OCI-LY7 (cell line): ENCODE data around the gene MYH10. TPM values are rescaled to one million over a fixed set of nuclear protein-coding genes. Genes with fewer than 3 reads are reported as not detected.

Source experiments
- BruUV-seq: library from RNA; stranded (reverse); fragments of 400-500 nt; replicated peaks from 2 replicates; lab custom pipeline; 2021; lab: Mats Ljungman, UMichigan
- CTCF ChIA-PET: fragments of 300-600 bp; sonication (Branson Sonifier 250); formaldehyde crosslinking; loops from one replicate; lab custom pipeline; 2022; ENCODE audit warnings: antibody characterized with exemption; ENCODE audit not compliant: unreplicated experiment; lab: Charles Lee
- POLR2A ChIA-PET: fragments of 300-600 bp; sonication (Branson Sonifier 250); formaldehyde crosslinking; loops from one replicate; lab custom pipeline; 2022; ENCODE audit warnings: antibody characterized with exemption; lab: Charles Lee
- DNase-seq: peaks from one replicate; pipeline ENCODE4 v3.0.0-alpha.2; 2015; ENCODE audit warnings: low spot score
- H2AFZ ChIP-seq: fragments of 200-600 bp; sonication (generic), shearing (Covaris generic); 2 replicates; pipeline ENCODE4 v1.6.1; 2014; ENCODE audit warnings: mild to moderate bottlenecking, antibody characterized with exemption, low read length, moderate library complexity
- H3K27ac ChIP-seq: fragments of 200-600 bp; sonication (generic); 2 replicates; pipeline ENCODE4 v1.5.1; 2014; ENCODE audit warnings: mixed run types, low read depth, mild to moderate bottlenecking, moderate library complexity, low read length, inconsistent platforms; ENCODE audit not compliant: poor library complexity, severe bottlenecking
- H3K36me3 ChIP-seq: fragments of 200-600 bp; sonication (generic); 2 replicates; pipeline ENCODE4 v1.6.1; 2014; ENCODE audit warnings: mild to moderate bottlenecking, antibody characterized with exemption, low read length, moderate library complexity, mixed read lengths; ENCODE audit not compliant: insufficient read depth
- H3K4me1 ChIP-seq: fragments of 200-600 bp; sonication (generic); 2 replicates; pipeline ENCODE4 v1.5.1; 2014; ENCODE audit warnings: mild to moderate bottlenecking, low read length; ENCODE audit not compliant: insufficient read depth, poor library complexity, severe bottlenecking
- H3K4me2 ChIP-seq: fragments of 200-600 bp; sonication (generic); 2 replicates; pipeline ENCODE4 v1.6.1; 2014; ENCODE audit warnings: mild to moderate bottlenecking, low read length
- H3K4me3 ChIP-seq: fragments of 200-600 bp; sonication (generic); 2 replicates; pipeline ENCODE4 v1.5.1; 2014; ENCODE audit warnings: mild to moderate bottlenecking, low read depth, low read length; ENCODE audit not compliant: poor library complexity, severe bottlenecking
- H3K79me2 ChIP-seq: fragments of 200-600 bp; sonication (generic); 2 replicates; pipeline ENCODE4 v1.6.1; 2016; ENCODE audit warnings: low read depth, mild to moderate bottlenecking, low read length, moderate library complexity, mixed read lengths; ENCODE audit not compliant: insufficient read depth
- H3K9me2 ChIP-seq: fragments of 200-600 bp; sonication (generic); 2 replicates; pipeline ENCODE4 v1.6.1; 2016; ENCODE audit warnings: mild to moderate bottlenecking, low read length, mixed read lengths; ENCODE audit not compliant: insufficient read depth
- H3K9me3 ChIP-seq: fragments of 200-600 bp; sonication (generic); 2 replicates; pipeline ENCODE4 v1.6.1; 2014; ENCODE audit warnings: mild to moderate bottlenecking, mixed run types, low read length, mixed read lengths
- H4K20me1 ChIP-seq: fragments of 200-600 bp; sonication (generic); 2 replicates; pipeline ENCODE4 v1.6.1; 2014; ENCODE audit warnings: mild to moderate bottlenecking, antibody characterized with exemption, low read length, moderate library complexity, mixed read lengths; ENCODE audit not compliant: insufficient read depth
- EZH2phosphoT487 ChIP-seq: fragments of 200-600 bp; sonication (generic); IDR thresholded peaks from 2 replicates; pipeline ENCODE4 v1.6.1; 2018; ENCODE audit warnings: low read depth, borderline replicate concordance, mild to moderate bottlenecking, mixed run types, antibody characterized with exemption, low read length, moderate library complexity, mixed read lengths
- intact Hi-C: fragments of 100-400 bp; cut with micrococcal nuclease; formaldehyde crosslinking; loops from one replicate; pipeline ENCODE4 v1.10.0; 2022; ENCODE audit not compliant: unreplicated experiment
- total RNA-seq, 2 experiments: library from RNA; depleted of rRNA in 1 of 2; stranded (reverse); fragments of >200 nt in 1 of 2; shearing (Covaris generic) in 1 of 2; gene quantifications; 2 replicates each; pipeline ENCODE4 v1.2.3, GENCODE V29; 2014 to 2022
- TF ChIP-seq, protein P1 (sequence below): fragments of 200-600 bp; sonication (generic); conservative IDR thresholded peaks from 2 replicates; pipeline ENCODE4 v1.5.1; 2014; ENCODE audit warnings: mild to moderate bottlenecking, antibody characterized with exemption, low read length, moderate library complexity, mixed read lengths

MYH10 gene
- total RNA-seq, 2 experiments from 2014 or later, result 41.9 to 60.4 TPM

DNA sequence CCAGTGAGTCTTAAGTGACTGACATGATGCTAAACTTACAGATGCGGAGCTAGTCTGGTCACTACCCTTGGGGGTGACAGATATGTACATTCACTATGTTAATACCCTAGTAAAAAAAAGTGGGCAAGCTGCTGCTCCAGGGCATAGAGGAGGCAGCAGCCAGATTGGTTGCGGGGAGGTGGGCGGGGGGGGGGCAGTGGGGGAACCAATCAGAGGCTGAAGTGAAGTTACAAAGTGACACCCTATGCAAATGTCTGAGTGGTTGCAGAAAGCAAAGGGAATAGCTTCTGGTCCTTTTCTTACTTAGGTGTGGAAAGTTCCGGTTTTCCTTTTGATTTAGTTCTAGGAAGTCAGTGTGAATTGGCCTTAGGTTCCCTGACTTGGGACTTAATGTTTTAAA is 182.7 kb downstream of the MYH10 start:
- DNase-seq, result no peak
- no peak overlapping the region for H3K4me3 ChIP-seq
- peaks cover 83% of the 10 kb centered on the region for H3K36me3 ChIP-seq
- no peak overlapping the region for H2AFZ ChIP-seq
- H4K20me1 ChIP-seq, result no peaks in the 10 kb centered on the region
- H3K4me2 ChIP-seq, result no peak overlapping the region
- no TSS peak for BruUV-seq
- TF ChIP-seq, protein P1, sequence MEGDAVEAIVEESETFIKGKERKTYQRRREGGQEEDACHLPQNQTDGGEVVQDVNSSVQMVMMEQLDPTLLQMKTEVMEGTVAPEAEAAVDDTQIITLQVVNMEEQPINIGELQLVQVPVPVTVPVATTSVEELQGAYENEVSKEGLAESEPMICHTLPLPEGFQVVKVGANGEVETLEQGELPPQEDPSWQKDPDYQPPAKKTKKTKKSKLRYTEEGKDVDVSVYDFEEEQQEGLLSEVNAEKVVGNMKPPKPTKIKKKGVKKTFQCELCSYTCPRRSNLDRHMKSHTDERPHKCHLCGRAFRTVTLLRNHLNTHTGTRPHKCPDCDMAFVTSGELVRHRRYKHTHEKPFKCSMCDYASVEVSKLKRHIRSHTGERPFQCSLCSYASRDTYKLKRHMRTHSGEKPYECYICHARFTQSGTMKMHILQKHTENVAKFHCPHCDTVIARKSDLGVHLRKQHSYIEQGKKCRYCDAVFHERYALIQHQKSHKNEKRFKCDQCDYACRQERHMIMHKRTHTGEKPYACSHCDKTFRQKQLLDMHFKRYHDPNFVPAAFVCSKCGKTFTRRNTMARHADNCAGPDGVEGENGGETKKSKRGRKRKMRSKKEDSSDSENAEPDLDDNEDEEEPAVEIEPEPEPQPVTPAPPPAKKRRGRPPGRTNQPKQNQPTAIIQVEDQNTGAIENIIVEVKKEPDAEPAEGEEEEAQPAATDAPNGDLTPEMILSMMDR, result no peak
- no peak for TF ChIP-seq EZH2phosphoT487
- ChIA-PET POLR2A (no interaction called here), CTCF (no interaction called here)
- no peaks in the 10 kb centered on the region for H3K9me2 ChIP-seq
- no peak overlapping the region for H3K27ac ChIP-seq
- no peaks in the 10 kb centered on the region for H3K4me1 ChIP-seq
- intact Hi-C loops, result no loop called here
- peaks cover 7% of the 10 kb centered on the region; the same call in 1 of the 2 replicates for H3K79me2 ChIP-seq
- no peaks in the 10 kb centered on the region for H3K9me3 ChIP-seq

DNA sequence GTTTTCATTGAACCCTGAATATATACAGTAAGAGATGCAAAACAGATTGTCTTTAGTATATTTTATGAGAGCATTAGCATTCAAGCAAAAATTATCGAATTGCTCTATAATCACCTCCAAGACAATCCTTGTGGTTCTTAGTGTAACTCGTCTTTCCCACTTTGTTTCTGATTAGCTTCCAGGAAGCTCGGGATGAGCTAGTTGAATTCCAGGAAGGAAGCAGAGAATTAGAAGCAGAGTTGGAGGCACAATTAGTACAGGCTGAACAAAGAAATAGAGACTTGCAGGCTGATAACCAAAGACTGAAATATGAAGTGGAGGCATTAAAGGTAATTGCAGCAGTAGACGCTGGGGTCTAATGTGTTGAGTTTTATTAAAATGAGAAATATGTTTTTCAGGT is 185.0 kb downstream of the MYH10 start:
- H3K79me2 ChIP-seq, result peaks cover 27% of the 10 kb centered on the region; the same call in 1 of the 2 replicates
- POLR2A ChIA-PET, result interaction anchor here (1.2 kb wide), 1 partner anchor 8 kb away, joined by 3 read pairs; no protein-coding TSS in a partner anchor

DNA sequence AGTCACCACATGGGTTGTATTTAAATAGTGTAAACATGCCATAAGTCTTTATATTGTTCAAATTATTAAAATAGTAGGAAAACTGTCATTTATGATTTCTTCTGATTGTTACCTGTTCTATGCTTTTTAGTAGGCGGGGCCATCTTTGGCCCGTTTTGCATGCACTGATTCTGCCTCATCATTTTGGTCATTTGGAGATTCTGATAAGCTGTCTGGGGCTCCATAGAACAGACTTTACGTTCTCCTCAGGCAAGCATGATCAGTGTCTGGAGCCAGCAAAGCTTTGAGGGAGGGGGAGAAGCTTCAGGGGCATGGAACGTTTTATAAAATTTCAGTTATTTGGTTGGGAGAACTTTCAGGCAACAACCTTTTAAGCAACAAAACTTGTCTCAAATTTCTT is 186.0 kb downstream of the MYH10 start:
- H3K79me2 ChIP-seq, result peaks cover 37% of the 10 kb centered on the region; the same call in 1 of the 2 replicates
- CTCF ChIA-PET, result no interaction called here
- H4K20me1 ChIP-seq, result no peaks in the 10 kb centered on the region

More for the DNA sequence above, 185.0 kb downstream of the MYH10 start:
- TF ChIP-seq, protein P1, result no peak
- TF ChIP-seq EZH2phosphoT487, result no peak
- H3K36me3 ChIP-seq, result peaks cover 62% of the 10 kb centered on the region
- no peaks in the 10 kb centered on the region for H4K20me1 ChIP-seq
- no peaks in the 10 kb centered on the region for H3K9me2 ChIP-seq
- H2AFZ ChIP-seq, result no peak overlapping the region
- H3K4me2 ChIP-seq, result no peak overlapping the region
- no TSS peak for BruUV-seq
- H3K9me3 ChIP-seq, result no peaks in the 10 kb centered on the region
- intact Hi-C loops, result no loop called here
- CTCF ChIA-PET, result no interaction called here
- no peak for DNase-seq
- H3K27ac ChIP-seq, result no peak overlapping the region
- peaks cover 5% of the 10 kb centered on the region for H3K4me1 ChIP-seq
- no peak overlapping the region for H3K4me3 ChIP-seq

More for the DNA sequence above, 186.0 kb downstream of the MYH10 start:
- no TSS peak for BruUV-seq
- no peaks in the 10 kb centered on the region for H3K9me2 ChIP-seq
- intact Hi-C loops, result no loop called here
- H3K36me3 ChIP-seq, result peaks cover 59% of the 10 kb centered on the region
- H3K4me3 ChIP-seq, result no peak overlapping the region
- TF ChIP-seq, protein P1, result no peak
- no peak for TF ChIP-seq EZH2phosphoT487
- H3K4me2 ChIP-seq, result no peak overlapping the region
- H3K9me3 ChIP-seq, result no peaks in the 10 kb centered on the region
- H3K4me1 ChIP-seq, result peaks cover 5% of the 10 kb centered on the region
- H2AFZ ChIP-seq, result no peak overlapping the region
- no peak for DNase-seq
- no peak overlapping the region for H3K27ac ChIP-seq
- POLR2A ChIA-PET, result no interaction called here
